Stimulated activated CD4-positive, alpha-beta T cell treated with anti-CD3 and anti-CD28 coated beads, Interleukin-4, amount 100 ng/mL, for 48 hours (primary cell): Measurements from ENCODE around the gene ZDHHC5.

Experiments
- DNase-seq, 2 donors: peaks; one replicate each; pipeline ENCODE4 v3.0.0-alpha.2; 2020; ENCODE audit warnings: low read depth in 2 of 2

Gene ZDHHC5

GRCh38 chr11:57667736-57668433, at the start of gene ZDHHC5:
ZDHHC5 (plus strand) TSS chr11:57668114; CDS start chr11:57673091, 4,977 bp downstream.
- peak; percentile 98 to 99 for DNase-seq

GRCh38 chr11:57618438-57618837, 49.5 kb upstream of the ZDHHC5 start:
- DNase-seq, result no peak

GRCh38 chr11:57619331-57619730, 48.6 kb upstream of the ZDHHC5 start:
- DNase-seq, result no peak

GRCh38 chr11:57620467-57620866, 47.4 kb upstream of the ZDHHC5 start:
- no peak for DNase-seq

- no peak for DNase-seq
These were observed 45.7 kb upstream of the ZDHHC5 start for GRCh38 chr11:57622263-57622662.

GRCh38 chr11:57624864-57625263, 43.0 kb upstream of the ZDHHC5 start:
- DNase-seq, result no peak

GRCh38 chr11:57626895-57627294, 41.0 kb upstream of the ZDHHC5 start:
- no peak for DNase-seq

- no peak for DNase-seq
These were observed 37.7 kb upstream of the ZDHHC5 start for GRCh38 chr11:57630171-57630570.

GRCh38 chr11:57632116-57632515, 35.8 kb upstream of the ZDHHC5 start:
- DNase-seq, result no peak

- no peak for DNase-seq
These were observed 34.4 kb upstream of the ZDHHC5 start for GRCh38 chr11:57633394-57634070.

- DNase-seq, result no peak
These were observed 33.6 kb upstream of the ZDHHC5 start for GRCh38 chr11:57634311-57634710.

GRCh38 chr11:57635246-57635645, 32.7 kb upstream of the ZDHHC5 start:
- DNase-seq, result no peak

GRCh38 chr11:57637626-57638004, 30.3 kb upstream of the ZDHHC5 start:
- DNase-seq, result no peak

- DNase-seq, result no peak
These were observed 29.7 kb upstream of the ZDHHC5 start for GRCh38 chr11:57638005-57638781.

- no peak for DNase-seq
These were observed 29.0 kb upstream of the ZDHHC5 start for GRCh38 chr11:57638811-57639320.

- no peak for DNase-seq
These were observed 28.4 kb upstream of the ZDHHC5 start for GRCh38 chr11:57639321-57640067.

GRCh38 chr11:57640068-57640800, 27.7 kb upstream of the ZDHHC5 start:
- DNase-seq, result no peak

- DNase-seq, result no peak
These were observed 26.7 kb upstream of the ZDHHC5 start for GRCh38 chr11:57641011-57641807.

GRCh38 chr11:57643802-57644201, 24.1 kb upstream of the ZDHHC5 start:
- DNase-seq, result no peak
